Measurements from ENCODE around the gene GNG14. TPM values are rescaled to one million over a fixed set of nuclear protein-coding genes. Genes with fewer than 3 reads are reported as not detected.

The GNG14 gene
- total RNA-seq, 1 donor from 2014 or later = not detected

- no peaks in the 10 kb centered on the region for H3K27me3 Mint-ChIP-seq
- no peak overlapping the region for H3K27ac Mint-ChIP-seq
- no peak overlapping the region for H3K4me3 Mint-ChIP-seq
- DNase-seq = no peak
- peaks cover 2% of the 10 kb centered on the region for H3K4me1 Mint-ChIP-seq
- peaks cover 51% of the 10 kb centered on the region for H3K36me3 Mint-ChIP-seq (ENCODE audit: low read depth)
- no peaks in the 10 kb centered on the region for H3K9me3 Mint-ChIP-seq
- intact Hi-C loops (cut with micrococcal nuclease) = no loop called here
Measured at GRCh38 chr19:12656899-12657571, 30.8 kb upstream of the GNG14 start.

GRCh38 chr19:12657966-12658365 lies 29.8 kb upstream of the GNG14 start:
- Mint-ChIP-seq H3K9me3 (no peaks in the 10 kb centered on the region), H3K27ac (no peak overlapping the region), H3K4me3 (no peak overlapping the region), H3K36me3 (ENCODE audit: low read depth) (peaks cover 52% of the 10 kb centered on the region), H3K4me1 (peaks cover 2% of the 10 kb centered on the region), H3K27me3 (no peaks in the 10 kb centered on the region)
- intact Hi-C loops (cut with micrococcal nuclease) = no loop called here
- DNase-seq = no peak

- Mint-ChIP-seq H3K4me3 (no peak overlapping the region), H3K36me3 (ENCODE audit: low read depth) (peaks cover 57% of the 10 kb centered on the region), H3K9me3 (no peaks in the 10 kb centered on the region), H3K27ac (no peak overlapping the region), H3K4me1 (peaks cover 16% of the 10 kb centered on the region), H3K27me3 (no peaks in the 10 kb centered on the region)
- intact Hi-C loops (cut with micrococcal nuclease) = no loop called here
- no peak for DNase-seq
Measured at GRCh38 chr19:12660980-12661379, 26.8 kb upstream of the GNG14 start.

GRCh38 chr19:12664406-12665280 lies 23.2 kb upstream of the GNG14 start:
- Mint-ChIP-seq H3K27ac (peak overlapping the region; percentile 98), H3K4me1 (peaks cover 40% of the 10 kb centered on the region), H3K27me3 (no peaks in the 10 kb centered on the region), H3K4me3 (peak overlapping the region; percentile 92), H3K9me3 (no peaks in the 10 kb centered on the region), H3K36me3 (ENCODE audit: low read depth) (peaks cover 47% of the 10 kb centered on the region)
- no peak for DNase-seq
- intact Hi-C loops (cut with micrococcal nuclease) = no loop called here

GRCh38 chr19:12665281-12665573 lies 22.6 kb upstream of the GNG14 start:
- peak overlapping the region; percentile 98 for H3K27ac Mint-ChIP-seq
- DNase-seq = peak; percentile 85
- no peaks in the 10 kb centered on the region for H3K9me3 Mint-ChIP-seq
- peaks cover 38% of the 10 kb centered on the region for H3K4me1 Mint-ChIP-seq
- peaks cover 44% of the 10 kb centered on the region for H3K36me3 Mint-ChIP-seq (ENCODE audit: low read depth)
- H3K27me3 Mint-ChIP-seq = no peaks in the 10 kb centered on the region
- H3K4me3 Mint-ChIP-seq = peak overlapping the region; percentile 92
- intact Hi-C loops (cut with micrococcal nuclease) = no loop called here

GRCh38 chr19:12665671-12666264 lies 22.0 kb upstream of the GNG14 start:
- Mint-ChIP-seq H3K4me3 (peak overlapping the region; percentile 92), H3K9me3 (no peaks in the 10 kb centered on the region), H3K4me1 (peaks cover 41% of the 10 kb centered on the region), H3K27me3 (no peaks in the 10 kb centered on the region), H3K36me3 (ENCODE audit: low read depth) (peaks cover 42% of the 10 kb centered on the region), H3K27ac (peak overlapping the region; percentile 98)
- intact Hi-C loops (cut with micrococcal nuclease) = loop anchor here (1.0 to 2.0 kb wide), 2 partner anchors 25 to 55 kb away; partner anchors contain the start of genes ZNF490 and ZNF791
- peak; percentile 72 for DNase-seq

- intact Hi-C loops (cut with micrococcal nuclease) = loop anchor here (1.0 to 2.0 kb wide), 2 partner anchors 26 to 56 kb away; partner anchors contain the start of genes ZNF490 and ZNF791
- peaks cover 38% of the 10 kb centered on the region for H3K36me3 Mint-ChIP-seq (ENCODE audit: low read depth)
- peak within 1 kb of the TSS; percentile 98 for H3K27ac Mint-ChIP-seq
- peak; percentile 95 for DNase-seq
- H3K9me3 Mint-ChIP-seq = no peaks in the 10 kb centered on the region
- peaks cover 41% of the 10 kb centered on the region for H3K4me1 Mint-ChIP-seq
- H3K4me3 Mint-ChIP-seq = peak within 1 kb of the TSS; percentile 92
- H3K27me3 Mint-ChIP-seq = no peaks in the 10 kb centered on the region
Measured at GRCh38 chr19:12666265-12667048, 21.3 kb upstream of the GNG14 start, which contains the start of the genes MAN2B1 and WDR83. Gene MAN2B1, minus strand, starts transcription at chr19:12666742. Its CDS starts 41 bp downstream, at chr19:12666701. Gene WDR83, plus strand, starts transcription at chr19:12666807. Its CDS starts 2,984 bp downstream, at chr19:12669791.

- H3K9me3 Mint-ChIP-seq = no peaks in the 10 kb centered on the region
- H3K27ac Mint-ChIP-seq = peak overlapping the region; percentile 34
- DNase-seq = no peak
- peak overlapping the region; percentile 92 for H3K4me3 Mint-ChIP-seq
- no peaks in the 10 kb centered on the region for H3K27me3 Mint-ChIP-seq
- peaks cover 44% of the 10 kb centered on the region for H3K36me3 Mint-ChIP-seq (ENCODE audit: low read depth)
- peaks cover 46% of the 10 kb centered on the region for H3K4me1 Mint-ChIP-seq
- intact Hi-C loops (cut with micrococcal nuclease) = loop anchor here (2.0 kb wide), 1 partner anchor 27 kb away; no protein-coding TSS in a partner anchor
Measured at GRCh38 chr19:12667731-12668302, 20.0 kb upstream of the GNG14 start.

GRCh38 chr19:12668346-12668745 lies 19.5 kb upstream of the GNG14 start:
- H3K9me3 Mint-ChIP-seq = no peaks in the 10 kb centered on the region
- H3K4me3 Mint-ChIP-seq = peak overlapping the region; percentile 92
- DNase-seq = peak; percentile 68
- H3K27ac Mint-ChIP-seq = peak overlapping the region; percentile 100
- H3K4me1 Mint-ChIP-seq = peaks cover 46% of the 10 kb centered on the region
- no peaks in the 10 kb centered on the region for H3K27me3 Mint-ChIP-seq
- intact Hi-C loops (cut with micrococcal nuclease) = no loop called here
- peaks cover 40% of the 10 kb centered on the region for H3K36me3 Mint-ChIP-seq (ENCODE audit: low read depth)

GRCh38 chr19:12668932-12669269 lies 18.9 kb upstream of the GNG14 start:
- Mint-ChIP-seq H3K27ac (peak overlapping the region; percentile 100), H3K9me3 (no peaks in the 10 kb centered on the region), H3K4me3 (peak overlapping the region; percentile 92), H3K4me1 (peaks cover 46% of the 10 kb centered on the region), H3K27me3 (no peaks in the 10 kb centered on the region), H3K36me3 (ENCODE audit: low read depth) (peaks cover 41% of the 10 kb centered on the region)
- peak; percentile 92 for DNase-seq
- intact Hi-C loops (cut with micrococcal nuclease) = loop anchor here (1.0 kb wide), 2 partner anchors 12 to 118 kb away; partner anchors contain the start of genes DHPS and ZNF564

GRCh38 chr19:12669270-12670158 lies 18.3 kb upstream of the GNG14 start:
- H3K9me3 Mint-ChIP-seq = no peaks in the 10 kb centered on the region
- H3K36me3 Mint-ChIP-seq (ENCODE audit: low read depth) = peaks cover 41% of the 10 kb centered on the region
- intact Hi-C loops (cut with micrococcal nuclease) = loop anchor here (1.0 kb wide), 2 partner anchors 12 to 118 kb away; partner anchors contain the start of genes DHPS and ZNF564
- peaks cover 45% of the 10 kb centered on the region for H3K4me1 Mint-ChIP-seq
- peak overlapping the region; percentile 92 for H3K4me3 Mint-ChIP-seq
- no peaks in the 10 kb centered on the region for H3K27me3 Mint-ChIP-seq
- H3K27ac Mint-ChIP-seq = peak overlapping the region; percentile 100
- DNase-seq = peak; percentile 93

All from activated CD4-positive, alpha-beta T cell treated with anti-CD3 and anti-CD28 coated beads, Interleukin-2, amount 10 ng/mL, durations not matched to agents 24 days and 14 days (primary cell).